LNCaP clone FGC (cell line): ENCODE measurements around the gene CYFIP1.

ENCODE experiments used
- DNase-seq: peaks from one replicate; pipeline ENCODE4 v3.0.0-alpha.2; 2011; ENCODE audit warnings: low read depth
- H3K4me3 ChIP-seq: 2 replicates; pipeline ENCODE4 v1.5.1; 2011; ENCODE audit warnings: mild to moderate bottlenecking, low read depth, low read length, control low read depth
- TF ChIP-seq, protein P1 (sequence below): IDR thresholded peaks from 2 replicates; pipeline ENCODE4 v1.5.1; 2012; ENCODE audit warnings: mild to moderate bottlenecking; ENCODE audit not compliant: control insufficient read depth, insufficient read depth; ENCODE audit errors: extremely low read depth

CYFIP1 gene

DNA sequence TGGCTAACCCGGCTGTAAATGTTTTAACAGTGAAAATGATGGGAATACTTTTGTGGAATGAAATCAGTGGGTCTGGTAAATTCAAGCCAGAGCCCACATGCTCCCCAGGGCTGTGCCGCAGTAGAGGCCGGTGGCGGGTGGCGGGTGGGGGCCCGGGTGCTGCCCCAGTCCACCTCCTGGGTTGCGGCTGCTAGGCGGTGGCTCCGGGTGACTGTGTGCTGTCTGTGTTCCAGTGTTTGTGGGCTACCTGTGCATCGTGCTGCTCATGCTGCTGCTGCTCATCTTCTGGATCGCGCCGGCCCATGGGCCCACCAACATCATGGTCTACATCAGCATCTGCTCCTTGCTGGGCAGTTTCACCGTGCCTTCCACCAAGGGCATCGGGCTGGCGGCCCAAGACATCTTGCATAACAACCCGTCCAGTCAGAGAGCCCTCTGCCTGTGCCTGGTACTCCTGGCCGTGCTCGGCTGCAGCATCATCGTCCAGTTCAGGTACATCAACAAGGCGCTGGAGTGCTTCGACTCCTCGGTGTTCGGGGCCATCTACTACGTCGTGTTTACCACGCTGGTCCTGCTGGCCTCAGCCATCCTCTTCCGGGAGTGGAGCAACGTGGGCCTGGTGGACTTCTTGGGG is 156.6 kb downstream of the CYFIP1 start:
- no peak overlapping the region for H3K4me3 ChIP-seq
- TF ChIP-seq, protein P1, sequence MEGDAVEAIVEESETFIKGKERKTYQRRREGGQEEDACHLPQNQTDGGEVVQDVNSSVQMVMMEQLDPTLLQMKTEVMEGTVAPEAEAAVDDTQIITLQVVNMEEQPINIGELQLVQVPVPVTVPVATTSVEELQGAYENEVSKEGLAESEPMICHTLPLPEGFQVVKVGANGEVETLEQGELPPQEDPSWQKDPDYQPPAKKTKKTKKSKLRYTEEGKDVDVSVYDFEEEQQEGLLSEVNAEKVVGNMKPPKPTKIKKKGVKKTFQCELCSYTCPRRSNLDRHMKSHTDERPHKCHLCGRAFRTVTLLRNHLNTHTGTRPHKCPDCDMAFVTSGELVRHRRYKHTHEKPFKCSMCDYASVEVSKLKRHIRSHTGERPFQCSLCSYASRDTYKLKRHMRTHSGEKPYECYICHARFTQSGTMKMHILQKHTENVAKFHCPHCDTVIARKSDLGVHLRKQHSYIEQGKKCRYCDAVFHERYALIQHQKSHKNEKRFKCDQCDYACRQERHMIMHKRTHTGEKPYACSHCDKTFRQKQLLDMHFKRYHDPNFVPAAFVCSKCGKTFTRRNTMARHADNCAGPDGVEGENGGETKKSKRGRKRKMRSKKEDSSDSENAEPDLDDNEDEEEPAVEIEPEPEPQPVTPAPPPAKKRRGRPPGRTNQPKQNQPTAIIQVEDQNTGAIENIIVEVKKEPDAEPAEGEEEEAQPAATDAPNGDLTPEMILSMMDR: no peak
- DNase-seq: no peak

DNA sequence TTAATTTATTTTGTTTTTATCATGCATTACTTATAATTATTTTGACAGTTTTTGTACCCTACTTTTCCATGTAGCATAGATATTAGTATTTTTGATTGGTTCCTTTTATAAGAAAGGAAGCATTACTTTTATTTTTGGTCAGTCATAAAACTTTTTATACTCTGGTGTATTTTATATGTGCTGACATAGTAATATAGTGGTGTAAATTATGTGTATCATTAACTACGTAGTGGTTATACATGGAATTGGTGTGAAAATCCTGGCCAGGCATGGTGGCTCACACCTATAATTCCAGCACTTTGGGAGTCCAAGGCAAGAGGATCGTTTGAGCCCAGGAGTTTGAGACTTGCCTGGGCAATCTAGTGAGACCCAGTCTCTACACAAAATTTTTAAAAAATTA is 160.5 kb downstream of the CYFIP1 start:
- TF ChIP-seq, protein P1: no peak
- H3K4me3 ChIP-seq: no peak overlapping the region
- no peak for DNase-seq
